Stimulated activated CD8-positive, alpha-beta memory T cell treated with anti-CD3 and anti-CD28 coated beads, Interleukin-2, amount 100 ng/mL, for 1 hour (primary cell): Measurements from ENCODE around the gene CTNND1.
"Not testable (repeated sequence)": the region's sequence is repeated elsewhere in the genome, so short reads cannot be mapped to it uniquely, and the experiment has no call there.

Source experiments
- DNase-seq, 2 donors: peaks; one replicate each; pipeline ENCODE4 v3.0.0-alpha.2; 2020; ENCODE audit warnings: low read depth in 2 of 2

CTNND1 gene

GRCh38 chr11:57791321-57792059 is 29.9 kb downstream of the CTNND1 start:
- DNase-seq: no peak

DNA sequence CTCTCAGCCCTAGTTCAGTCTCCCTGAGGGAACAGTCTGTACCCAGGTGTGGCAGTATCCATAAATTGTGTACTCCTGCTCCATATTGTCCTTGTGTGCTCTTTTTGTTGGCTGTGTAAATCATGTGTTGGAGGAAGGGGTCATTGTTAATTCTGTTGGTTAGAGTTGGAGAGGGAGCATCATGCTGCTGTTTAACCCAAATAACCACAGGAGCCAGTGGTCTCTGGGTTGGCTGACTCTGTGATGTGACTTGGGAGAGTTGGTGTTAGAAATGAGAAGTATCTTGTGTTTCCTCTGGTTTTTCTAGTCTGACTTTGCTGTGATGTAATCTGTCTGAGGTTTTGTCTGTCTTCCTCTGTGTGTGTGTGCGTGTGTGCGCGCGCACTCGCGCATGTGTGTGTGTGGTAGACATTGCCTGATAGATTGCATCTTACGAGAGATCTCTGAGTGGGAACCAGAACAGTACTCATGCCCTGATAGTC is 30.5 kb downstream of the CTNND1 start:
- DNase-seq: peak; percentile 64 to 75

DNA sequence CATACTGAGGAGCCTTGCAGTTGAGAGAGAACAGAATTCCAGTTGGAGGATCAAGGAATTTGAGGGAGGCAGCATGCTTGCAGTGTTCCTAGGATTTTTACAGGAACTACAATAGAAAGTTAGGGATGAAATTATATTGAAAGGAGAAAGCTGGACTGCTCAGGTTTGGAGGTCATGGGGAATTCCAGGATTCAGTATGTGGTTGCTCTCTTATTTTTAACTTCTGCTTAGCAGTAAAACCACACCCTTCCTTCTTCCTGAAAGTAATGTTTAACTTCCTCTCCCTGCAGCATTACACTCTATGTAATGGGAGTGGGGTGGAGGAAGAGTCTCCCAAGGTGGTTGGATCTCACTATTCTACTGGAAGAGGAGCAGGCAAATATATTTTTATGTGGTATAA is 31.3 kb downstream of the CTNND1 start:
- no peak for DNase-seq

DNA sequence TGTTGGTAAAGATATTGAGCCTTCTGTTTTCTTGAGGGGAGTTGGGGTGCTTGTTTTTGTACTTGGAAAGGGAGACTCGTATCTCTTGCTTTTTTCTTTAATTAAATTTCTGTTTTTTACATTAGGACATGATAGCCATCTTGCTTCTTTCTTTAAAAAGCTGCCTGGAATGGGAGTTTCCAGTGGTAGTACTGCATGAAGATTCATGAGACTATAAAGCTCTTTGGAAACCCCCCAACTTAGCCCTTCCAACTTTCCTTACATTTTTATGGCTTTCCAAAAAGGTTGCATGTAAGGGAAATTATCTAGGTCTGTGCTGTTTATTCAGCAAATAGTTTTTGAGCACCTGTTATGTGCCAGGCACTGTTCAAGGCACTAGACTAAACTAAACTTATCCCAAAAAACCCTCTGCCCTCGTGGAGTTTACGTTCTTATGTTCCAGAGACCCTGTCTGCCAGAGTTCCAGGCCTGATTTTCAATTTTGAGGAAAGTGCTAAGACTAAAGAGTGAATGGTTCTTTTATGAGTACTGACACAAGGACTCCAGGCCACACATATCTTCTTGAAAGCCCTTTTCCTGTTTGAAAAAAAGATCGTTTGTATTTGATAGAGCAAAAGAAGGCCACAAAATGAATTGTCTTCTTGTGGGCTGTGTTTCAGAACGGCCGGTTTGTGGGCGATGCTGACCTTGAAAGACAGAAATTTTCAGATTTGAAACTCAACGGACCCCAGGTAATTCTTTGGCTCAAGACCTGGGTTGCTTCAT is 31.9 kb downstream of the CTNND1 start:
- DNase-seq: no peak

DNA sequence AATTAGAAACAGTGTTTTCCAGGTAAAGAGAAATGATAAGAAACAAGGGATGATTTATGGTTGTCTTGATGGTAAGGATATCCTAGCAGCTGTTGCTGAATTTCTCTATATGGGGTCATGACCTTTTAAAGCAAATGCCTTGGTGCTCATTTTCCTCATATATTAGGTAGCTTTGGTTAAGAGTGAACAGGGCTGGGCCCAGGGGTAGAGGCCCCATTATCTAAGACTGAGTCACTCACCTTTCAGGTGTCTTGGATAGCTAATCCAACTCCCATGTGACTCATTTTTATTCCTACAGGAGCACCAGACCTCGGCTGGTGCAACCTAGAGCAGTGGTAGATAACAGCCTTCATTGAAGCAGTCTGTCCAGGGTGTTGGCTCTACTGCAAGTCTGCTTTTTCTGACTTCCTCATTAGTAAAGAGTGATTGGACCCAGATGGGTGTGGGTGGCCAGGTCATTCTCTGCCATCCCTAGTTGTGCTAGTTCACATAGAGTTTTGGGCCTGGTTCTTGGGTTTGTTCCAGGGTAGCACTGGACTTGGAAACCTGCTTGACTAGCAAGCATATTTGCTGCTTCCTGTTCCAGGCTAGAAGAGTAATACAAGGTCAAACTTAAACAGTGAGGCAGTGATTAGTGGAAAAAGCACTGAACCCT is 37.4 kb downstream of the CTNND1 start:
- DNase-seq: no peak

GRCh38 chr11:57800444-57801182 is 39.0 kb downstream of the CTNND1 start:
- no peak for DNase-seq

- DNase-seq: no peak
Observed at GRCh38 chr11:57801183-57801485, 39.5 kb downstream of the CTNND1 start.

DNA sequence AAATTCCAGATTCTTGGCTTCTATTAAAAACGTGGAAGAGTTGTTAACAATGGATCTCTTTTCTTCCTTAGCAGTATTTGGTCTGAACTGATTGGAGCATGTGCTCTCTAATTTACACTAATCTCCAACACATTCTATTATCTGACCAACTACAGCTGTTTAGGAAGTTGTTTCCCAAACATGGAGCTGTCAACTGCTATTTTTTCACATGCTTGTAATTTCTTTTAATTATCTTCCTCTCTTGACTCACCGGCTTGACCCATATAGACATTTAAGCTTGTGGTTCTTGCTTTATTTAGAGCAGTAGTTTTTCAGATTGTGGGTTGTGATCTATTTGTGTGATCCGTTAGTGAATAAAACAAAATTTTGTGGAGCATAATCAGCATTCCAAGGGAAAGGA is 40.8 kb downstream of the CTNND1 start:
- no peak for DNase-seq

DNA sequence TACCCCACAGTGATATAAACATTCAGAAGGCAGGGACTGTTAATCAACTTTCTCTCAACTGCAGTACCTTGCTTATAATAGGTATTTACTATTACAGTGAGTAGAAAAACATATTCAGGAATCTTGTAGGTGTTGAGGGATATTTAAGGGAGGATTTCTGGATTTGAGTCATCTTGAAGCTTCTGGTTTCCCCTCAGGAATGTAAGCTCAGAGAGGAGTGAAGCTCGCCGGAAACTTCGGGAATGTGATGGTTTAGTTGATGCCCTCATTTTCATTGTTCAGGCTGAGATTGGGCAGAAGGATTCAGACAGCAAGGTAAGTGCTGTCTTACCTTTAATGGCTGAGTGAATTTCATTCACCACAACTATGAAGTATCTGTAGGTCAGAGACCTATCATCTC is 42.9 kb downstream of the CTNND1 start:
- DNase-seq: no peak

DNA sequence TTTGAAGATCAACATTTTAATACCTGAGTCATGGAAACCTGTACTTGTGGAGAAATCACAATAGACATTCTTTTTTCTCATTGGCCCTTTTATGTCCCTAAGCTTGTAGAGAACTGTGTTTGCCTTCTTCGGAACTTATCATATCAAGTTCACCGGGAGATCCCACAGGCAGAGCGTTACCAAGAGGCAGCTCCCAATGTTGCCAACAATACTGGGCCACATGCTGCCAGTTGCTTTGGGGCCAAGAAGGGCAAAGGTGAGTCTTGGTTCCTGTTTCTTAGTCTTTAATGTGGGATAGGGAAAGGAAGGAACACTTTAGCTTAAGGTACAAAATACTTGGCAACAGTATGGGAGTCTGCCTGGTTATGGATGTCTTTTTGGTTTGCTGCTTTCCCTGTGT is 44.2 kb downstream of the CTNND1 start:
- DNase-seq: no peak

DNA sequence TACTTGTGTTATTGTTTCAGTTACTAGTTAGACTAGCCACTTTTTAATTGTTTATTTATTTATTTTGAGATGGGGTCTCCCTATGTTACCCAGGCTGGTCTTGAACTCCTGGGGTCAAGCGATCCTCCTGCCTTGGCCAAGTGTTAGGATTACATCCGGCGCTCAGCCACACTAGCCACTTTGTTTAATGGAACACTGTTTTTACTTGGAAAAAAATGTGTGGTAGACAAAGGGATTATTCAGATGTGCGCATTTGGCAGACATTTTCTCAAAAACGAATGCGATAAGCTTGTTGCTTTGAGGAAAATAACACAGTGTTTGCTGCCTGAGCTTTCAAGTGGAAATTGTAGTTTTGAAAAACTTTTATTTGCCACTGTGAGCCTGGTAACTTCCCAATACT is 51.0 kb downstream of the CTNND1 start:
- no peak for DNase-seq

GRCh38 chr11:57815476-57815875 is 53.9 kb downstream of the CTNND1 start:
- DNase-seq: no peak

- DNase-seq: no peak
Observed at GRCh38 chr11:57815877-57816276, 54.3 kb downstream of the CTNND1 start.

- DNase-seq: no peak
Observed at GRCh38 chr11:57818812-57819211, 57.2 kb downstream of the CTNND1 start.

GRCh38 chr11:57819252-57819979 is 57.8 kb downstream of the CTNND1 start:
- DNase-seq: no peak

GRCh38 chr11:57823859-57824258 is 62.3 kb downstream of the CTNND1 start:
- DNase-seq: no peak

DNA sequence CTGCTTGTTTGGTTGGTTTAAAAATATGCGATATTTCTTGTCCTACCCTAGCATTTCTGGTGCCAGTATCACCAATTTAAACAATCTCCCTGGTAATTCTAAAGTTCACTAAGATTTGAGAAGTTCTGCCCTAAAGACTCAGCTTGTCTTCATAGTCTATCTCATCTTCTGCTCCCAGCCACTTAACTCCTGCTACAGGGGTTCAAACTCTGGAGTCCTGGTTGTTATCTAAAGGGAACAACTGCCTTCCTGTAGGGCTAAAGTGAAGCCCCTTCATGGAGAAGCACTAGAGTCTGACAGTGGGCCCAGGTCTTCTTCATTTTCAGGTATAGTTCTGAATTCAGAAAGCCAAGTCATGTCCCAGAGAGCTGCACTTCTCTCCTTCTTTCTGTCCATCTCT is 73.2 kb downstream of the CTNND1 start:
- DNase-seq: no peak

GRCh38 chr11:57838609-57839008 is 77.0 kb downstream of the CTNND1 start:
- DNase-seq: not testable (repeated sequence)

GRCh38 chr11:57842873-57843272 is 81.3 kb downstream of the CTNND1 start:
- no peak for DNase-seq

GRCh38 chr11:57867966-57868365 is 106.4 kb downstream of the CTNND1 start:
- no peak for DNase-seq

DNA sequence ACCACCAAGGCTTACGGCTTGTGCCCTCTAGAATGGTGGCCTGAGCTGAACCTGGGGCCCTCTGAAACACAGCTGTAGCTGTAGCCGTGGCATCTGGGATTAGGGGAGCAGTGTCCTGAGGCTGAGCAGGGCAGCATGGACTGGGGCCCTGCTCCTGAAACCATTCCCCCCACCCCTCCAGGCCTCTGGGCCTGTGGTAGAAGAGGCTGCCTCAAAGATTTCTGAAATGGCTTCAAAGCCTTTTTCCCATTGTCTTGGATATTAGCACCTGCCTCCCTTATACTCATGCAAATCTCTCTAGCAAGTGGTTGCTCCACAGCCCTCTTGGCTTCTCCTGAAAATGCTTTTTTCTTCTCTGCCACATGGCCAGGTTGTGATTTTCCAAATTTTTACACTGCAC is 106.9 kb downstream of the CTNND1 start:
- no peak for DNase-seq
